HL-60 (cell line): Measurements from ENCODE around the gene FAT4.

Experiments used
- DNase-seq, 2 experiments: peaks; one replicate each; pipeline ENCODE4 v3.0.0-alpha.2; 2010 to 2020; ENCODE audit warnings: low read depth in 1 of 2, low spot score in 1 of 2
- H3K27ac ChIP-seq: fragments of 250-450 bp; sonication (Bioruptor Pico); replicated peaks from 2 replicates; pipeline ENCODE4 v1.5.1; 2020; ENCODE audit warnings: mild to moderate bottlenecking, moderate library complexity
- H3K27me3 ChIP-seq: fragments of 250-450 bp; sonication (Bioruptor Pico); 2 replicates; pipeline ENCODE4 v1.5.1; 2021; ENCODE audit warnings: mild to moderate bottlenecking, moderate library complexity; ENCODE audit not compliant: insufficient read depth, poor library complexity, severe bottlenecking
- H3K4me3 ChIP-seq: replicated peaks from 2 replicates; pipeline ENCODE4 v1.5.1; 2011; ENCODE audit warnings: mild to moderate bottlenecking, control low read depth, low read length; ENCODE audit not compliant: insufficient read depth
- CTCF ChIP-seq: IDR thresholded peaks from one replicate; pipeline ENCODE4 v1.5.1; 2011; ENCODE audit warnings: low read length, control low read depth, inconsistent platforms; ENCODE audit not compliant: insufficient read depth
- GABPA ChIP-seq: IDR thresholded peaks from 2 replicates; pipeline ENCODE4 v1.6.1; 2012; ENCODE audit warnings: low read depth
- POLR2AphosphoS5 ChIP-seq: IDR thresholded peaks from 2 replicates; pipeline ENCODE4 v1.6.1; 2012; ENCODE audit warnings: low read depth
- REST ChIP-seq: IDR thresholded peaks from 2 replicates; pipeline ENCODE4 v1.6.1; 2012; ENCODE audit warnings: low read depth; ENCODE audit not compliant: insufficient replicate concordance
- SPI1 ChIP-seq: IDR thresholded peaks from 2 replicates; pipeline ENCODE4 v1.6.1; 2012; ENCODE audit warnings: low read depth, mild to moderate bottlenecking, borderline replicate concordance

The FAT4 gene

GRCh38 chr4:125303058-125303457, 11.7 kb upstream of the FAT4 start:
- no peak overlapping the region for H3K27ac ChIP-seq
- TF ChIP-seq SPI1, result no peak
- no peak for TF ChIP-seq CTCF
- TF ChIP-seq POLR2AphosphoS5, result no peak
- TF ChIP-seq REST, result no peak
- TF ChIP-seq GABPA, result no peak
- no peak for DNase-seq
- H3K4me3 ChIP-seq, result no peak overlapping the region
- no peaks in the 10 kb centered on the region for H3K27me3 ChIP-seq

GRCh38 chr4:125303821-125304220, 10.9 kb upstream of the FAT4 start:
- DNase-seq, result no peak
- Histone ChIP-seq H3K27ac (no peak overlapping the region), H3K4me3 (no peak overlapping the region), H3K27me3 (no peaks in the 10 kb centered on the region)
- TF ChIP-seq CTCF (no peak), GABPA (no peak), SPI1 (no peak), REST (no peak), POLR2AphosphoS5 (no peak)

- TF ChIP-seq CTCF, result no peak
- no peak for TF ChIP-seq SPI1
- TF ChIP-seq GABPA, result no peak
- no peak for TF ChIP-seq POLR2AphosphoS5
- no peak for TF ChIP-seq REST
- Histone ChIP-seq H3K4me3 (no peak overlapping the region), H3K27me3 (no peaks in the 10 kb centered on the region), H3K27ac (no peak overlapping the region)
- no peak for DNase-seq
Observed at GRCh38 chr4:125306112-125306511, 8.6 kb upstream of the FAT4 start.
